Lung (tissue), 12 donors: ENCODE results near the gene MED7. TPM values are rescaled to one million over a fixed set of nuclear protein-coding genes. Genes with fewer than 3 reads are reported as not detected.

Experiments
- ATAC-seq: fragments of 200-7000 bp; cut with Tn5 transposase; one replicate; pipeline ENCODE4 v1.9.1; 2020; ENCODE audit warnings: moderate number of reproducible peaks; ENCODE audit not compliant: insufficient read depth, low FRiP score
- DNase-seq, 3 donors: peaks; one replicate each; pipeline ENCODE4 v3.0.0-alpha.2; 2013 to 2017
- H3K27ac ChIP-seq, 2 donors: one replicate each; pipeline ENCODE4 v1.5.1; 2013; ENCODE audit warnings: mild to moderate bottlenecking in 2 of 2, moderate library complexity in 2 of 2, control low read depth in 1 of 2, inconsistent platforms in 1 of 2, low read depth in 1 of 2, low read length in 1 of 2
- H3K27me3 ChIP-seq, 3 donors: one replicate each; pipeline ENCODE4 v1.5.1; 2013; ENCODE audit warnings: low read length in 2 of 3; ENCODE audit not compliant: control insufficient read depth in 3 of 3, insufficient read depth in 3 of 3
- H3K36me3 ChIP-seq, 4 donors: one replicate each; pipeline ENCODE4 v1.5.1; 2013; ENCODE audit warnings: low read length in 4 of 4, mild to moderate bottlenecking in 1 of 4, moderate library complexity in 1 of 4; ENCODE audit not compliant: control insufficient read depth in 4 of 4, insufficient read depth in 4 of 4
- H3K4me1 ChIP-seq, 5 donors: one replicate each; pipeline ENCODE4 v1.5.1; 2013; ENCODE audit warnings: low read length in 5 of 5, mild to moderate bottlenecking in 2 of 5, moderate library complexity in 1 of 5; ENCODE audit not compliant: control insufficient read depth in 5 of 5, insufficient read depth in 5 of 5
- H3K4me3 ChIP-seq: one replicate; pipeline ENCODE4 v1.5.1; 2013; ENCODE audit warnings: mild to moderate bottlenecking, control low read depth, moderate library complexity
- H3K9ac ChIP-seq, 2 donors: one replicate each; pipeline ENCODE4 v1.5.1; 2013; ENCODE audit warnings: low read length in 2 of 2, control low read depth in 1 of 2; ENCODE audit not compliant: insufficient read depth in 1 of 2
- H3K9me3 ChIP-seq, 4 donors: one replicate each; pipeline ENCODE4 v1.5.1; 2013; ENCODE audit warnings: low read length in 3 of 4, mild to moderate bottlenecking in 1 of 4, moderate library complexity in 1 of 4; ENCODE audit not compliant: control insufficient read depth in 4 of 4, insufficient read depth in 3 of 4
- CTCF ChIP-seq: IDR thresholded peaks from 2 replicates; pipeline ENCODE4 v1.5.1; 2012; ENCODE audit warnings: mild to moderate bottlenecking; ENCODE audit errors: control extremely low read depth, extremely low read depth
- WGBS, 2 donors: extraction: QIAGEN DNeasy Blood & Tissue Kit; methylation state at CpG; one replicate each; pipeline ENCODE4 v1.1.7; 2013; 5-methylcytosine and 5-hydroxymethylcytosine counted together
- polyA plus RNA-seq, 2 donors: library from polyadenylated mRNA; stranded (reverse); fragments of 200-250 nt; gene quantifications; one replicate each; pipeline ENCODE4 v1.2.1, GENCODE V29; 2013
- total RNA-seq, 2 donors: library from RNA; depleted of rRNA in 1 of 2; stranded (reverse); fragments of >200 nt in 1 of 2; gene quantifications; one replicate each; pipeline ENCODE4 v1.2.1, GENCODE V29; 2014 to 2021
- donor health status: control.
- donor health status: control.
- donor health status: Bipolar disorder and iron deficiency.
- donor health status: healthy.
- donor health status: DM: yes; HTN: yes; CAD: no.

MED7 gene
- total and polyA plus RNA-seq, 4 donors = 9.3 to 16.1 (median 12.9) TPM

- ATAC-seq (no peak), DNase-seq (peak in 2 of 3 donors; percentile 53 to 65)
- peak overlapping the region; percentile 33 for H3K4me3 ChIP-seq
- no peak for TF ChIP-seq CTCF
- no peaks in the 10 kb centered on the region for H3K27me3 ChIP-seq
- H3K27ac ChIP-seq = peak overlapping the region; percentile 78 to 92
- no peaks in the 10 kb centered on the region for H3K9me3 ChIP-seq
- H3K9ac ChIP-seq = peak overlapping the region; percentile 56 to 98
- H3K36me3 ChIP-seq = peaks cover 0 to 3% (median 2%) of the 10 kb centered on the region in 4 donors
- H3K4me1 ChIP-seq = peaks cover 4 to 8% (median 5%) of the 10 kb centered on the region in 5 donors
- WGBS, 2 donors = 8 to 16% methylated on average over 33 of the region's 33 CpGs
Measured at GRCh38 chr5:157143127-157143971, 684 bp upstream of the MED7 start.

GRCh38 chr5:157137691-157138090, 5.0 kb downstream of the MED7 start:
- peaks cover 0 to 8% (median 4%) of the 10 kb centered on the region in 5 donors for H3K4me1 ChIP-seq
- DNase-seq (no peak), ATAC-seq (no peak)
- H3K27me3 ChIP-seq = no peaks in the 10 kb centered on the region
- no peak overlapping the region for H3K4me3 ChIP-seq
- no peaks in the 10 kb centered on the region for H3K9me3 ChIP-seq
- WGBS, 2 donors = 96 to 97% methylated on average over 6 of the region's 6 CpGs
- peaks cover 3 to 11% (median 8%) of the 10 kb centered on the region in 4 donors for H3K36me3 ChIP-seq
- H3K27ac ChIP-seq = no peak overlapping the region
- no peak for TF ChIP-seq CTCF
- no peak overlapping the region for H3K9ac ChIP-seq

DNA sequence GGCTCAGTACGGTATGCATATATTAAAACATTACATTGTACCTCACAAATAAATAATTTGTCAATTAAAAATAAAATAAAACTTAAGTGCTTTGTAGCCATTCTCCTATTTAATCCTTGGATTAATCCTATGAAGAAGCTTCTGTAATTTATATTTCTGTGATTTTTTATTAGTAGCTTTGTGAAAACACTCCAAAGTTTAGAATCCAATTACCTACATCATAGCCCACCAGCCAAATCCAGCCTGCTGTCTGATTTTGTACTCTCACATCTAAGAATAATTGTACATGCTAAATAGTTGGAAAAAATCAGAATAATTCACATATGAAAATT, 10.4 kb downstream of the MED7 start:
- WGBS, 2 donors = 37 to 42% methylated on average over 1 of the region's 1 CpG
- H3K36me3 ChIP-seq = peaks cover 0 to under 1% (median under 1%) of the 10 kb centered on the region in 4 donors
- H3K27ac ChIP-seq = no peak overlapping the region
- no peak overlapping the region for H3K4me3 ChIP-seq
- H3K4me1 ChIP-seq = peaks cover 0 to 4% (median 0%) of the 10 kb centered on the region in 5 donors
- ATAC-seq (no peak), DNase-seq (no peak)
- H3K9me3 ChIP-seq = no peaks in the 10 kb centered on the region
- no peak for TF ChIP-seq CTCF
- no peak overlapping the region for H3K9ac ChIP-seq
- no peaks in the 10 kb centered on the region for H3K27me3 ChIP-seq
